ENCODE measurements around the gene TJP3.

- no peak for TF ChIP-seq CTCF (IDR thresholded peaks at IDR 0.05)
- no peak for TF ChIP-seq POLR2A (IDR thresholded peaks at IDR 0.05)
- TF ChIP-seq EP300 (IDR thresholded peaks at IDR 0.05), result no peak
Measured at GRCh38 chr19:3667766-3668165, 40.4 kb upstream of the TJP3 start.
